ENCODE data around the gene CEP78. TPM values are rescaled to one million over a fixed set of nuclear protein-coding genes. Genes with fewer than 3 reads are reported as not detected.

CEP78 gene
- total RNA-seq, 4 donors from 2014 or later: 5.7 to 10.3 (median 9.9) TPM

DNA sequence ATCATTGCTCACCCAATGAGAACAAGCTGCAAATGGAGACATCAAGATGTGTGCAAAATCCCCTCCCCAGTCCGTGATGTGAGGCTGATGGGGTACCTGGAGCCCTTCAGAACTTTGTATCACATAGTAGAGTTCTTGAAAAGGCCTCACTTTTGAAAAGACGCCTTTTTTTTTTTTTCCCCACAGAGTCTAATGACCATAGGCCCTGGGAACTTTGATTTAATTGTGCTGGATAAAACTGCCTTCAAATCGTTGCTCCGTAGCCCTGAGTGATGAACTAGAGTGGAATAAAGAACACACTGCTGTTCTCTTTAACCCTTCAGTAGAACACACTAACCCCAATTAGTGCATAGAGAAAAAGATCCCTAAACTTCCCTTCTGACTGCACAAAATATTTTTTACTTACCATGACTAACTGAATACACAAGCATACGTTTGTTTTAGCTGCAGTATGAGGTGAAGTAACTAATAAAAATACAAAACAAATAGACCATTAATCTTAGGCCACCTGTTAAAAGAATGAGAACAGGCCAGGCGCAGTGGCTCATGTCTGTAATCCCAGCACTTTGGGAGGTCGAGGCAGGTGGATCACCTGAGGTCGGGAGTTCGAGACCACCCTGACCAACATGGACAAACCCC, 76.1 kb downstream of the CEP78 start:
- TF ChIP-seq CTCF (IDR thresholded peaks at IDR 0.05; ENCODE audit: low read depth): no peak

GRCh38 chr9:78314550-78314949, 78.7 kb downstream of the CEP78 start:
- TF ChIP-seq CTCF (IDR thresholded peaks at IDR 0.05; ENCODE audit: low read depth): no peak

- TF ChIP-seq CTCF (IDR thresholded peaks at IDR 0.05; ENCODE audit: low read depth): no peak
Measured at GRCh38 chr9:78314953-78315870, 79.3 kb downstream of the CEP78 start.

DNA sequence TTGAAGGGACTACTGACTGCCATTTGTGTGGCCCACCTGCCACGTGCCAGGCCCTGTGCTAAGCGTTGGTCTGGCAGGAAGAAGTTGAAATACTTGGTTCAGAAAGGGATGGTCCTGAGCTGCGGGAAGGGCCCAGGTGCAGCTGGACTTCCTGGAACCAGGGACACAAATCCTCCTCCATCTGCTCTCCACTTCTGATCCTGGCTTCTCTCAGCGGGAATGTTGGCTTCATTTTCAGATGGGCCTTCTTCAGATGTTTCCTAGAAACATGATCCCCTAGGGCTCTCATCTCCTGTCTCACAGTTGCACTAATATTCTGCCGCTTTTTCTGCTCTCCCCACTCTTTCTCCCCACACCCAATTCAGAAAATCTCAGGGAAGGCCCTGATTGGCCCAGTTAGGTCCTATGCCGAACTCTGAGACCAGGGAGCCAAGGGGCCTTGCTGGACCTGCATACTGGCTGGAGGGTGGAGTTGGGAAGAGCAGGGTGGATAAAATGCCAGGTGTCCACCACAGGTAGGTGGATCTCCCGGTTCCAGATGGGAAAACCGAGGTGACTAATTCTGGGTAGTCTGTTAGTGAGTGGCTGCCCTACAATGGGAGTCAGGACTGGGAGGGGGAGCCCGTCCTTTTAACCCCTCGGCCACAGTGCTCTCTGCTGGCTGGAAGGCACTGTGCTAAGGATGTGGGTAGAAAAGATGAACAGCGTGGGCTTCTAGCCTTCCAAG, 80.5 kb downstream of the CEP78 start:
- no peak for TF ChIP-seq CTCF (IDR thresholded peaks at IDR 0.05; ENCODE audit: low read depth)

DNA sequence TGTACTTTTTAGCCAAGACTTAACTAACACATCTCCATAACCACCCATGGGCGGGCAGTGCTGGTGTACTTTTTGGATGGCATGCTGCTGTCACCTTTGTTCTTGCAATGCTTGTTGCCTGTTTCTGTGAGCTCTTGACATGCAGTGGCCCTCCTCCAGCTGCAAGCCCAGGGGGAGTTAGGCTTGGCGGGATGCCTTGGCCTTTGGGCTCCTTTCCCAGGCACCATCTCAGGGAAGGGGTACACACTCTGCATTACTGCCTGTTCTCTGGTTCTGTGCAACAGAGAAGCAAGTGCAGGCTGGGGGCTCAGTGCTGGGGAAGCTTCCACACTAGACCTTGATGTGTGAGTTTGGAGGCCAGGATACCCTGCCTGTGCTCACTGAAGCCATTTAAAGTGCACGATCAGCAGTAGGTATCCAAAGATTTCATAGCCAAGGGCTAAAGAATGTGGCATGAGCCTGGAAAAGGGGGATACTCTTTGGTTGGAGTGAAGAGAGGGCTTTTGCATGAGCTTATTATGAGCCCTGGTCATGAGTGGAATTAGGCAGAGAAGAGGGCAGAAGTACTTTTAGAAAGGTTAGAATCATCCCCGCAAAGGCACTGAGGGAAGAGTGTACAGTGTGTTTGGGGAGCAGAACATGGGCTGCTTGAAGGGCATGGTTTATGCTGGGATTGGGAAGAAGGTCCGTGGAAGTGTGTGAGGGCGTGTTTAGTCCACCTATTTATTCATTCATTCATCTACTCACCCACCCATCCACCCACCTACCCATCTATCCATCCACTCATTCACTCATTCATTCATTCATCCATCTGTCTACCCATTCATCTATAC, 83.5 kb downstream of the CEP78 start:
- TF ChIP-seq CTCF (IDR thresholded peaks at IDR 0.05; ENCODE audit: low read depth): no peak

DNA sequence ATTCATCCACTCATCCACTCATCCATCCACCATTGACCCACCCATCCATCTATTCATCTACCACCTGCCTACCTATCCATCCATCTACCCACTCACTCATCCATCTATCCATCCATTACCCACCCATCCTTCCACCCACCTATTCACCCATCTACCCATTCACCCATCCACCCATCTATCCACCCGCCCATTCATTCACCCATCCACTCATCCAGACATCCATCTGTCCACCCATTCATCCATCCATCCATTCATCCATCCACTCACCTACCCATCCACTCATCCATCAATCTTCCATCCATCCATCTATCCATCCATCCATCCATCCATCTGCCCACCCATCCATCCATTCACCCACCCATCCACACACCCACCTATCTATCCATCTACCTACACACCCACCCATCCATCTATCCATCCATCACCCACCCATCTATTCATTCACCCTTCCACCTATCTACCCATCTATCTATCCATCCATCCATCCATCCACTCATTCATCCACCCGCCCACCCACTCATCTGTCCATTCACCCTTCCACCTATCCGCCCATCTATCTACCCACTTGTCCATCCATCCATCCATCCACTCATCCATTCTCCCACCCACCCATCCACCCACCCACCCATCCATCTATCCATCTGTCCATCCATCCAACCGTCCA, 84.3 kb downstream of the CEP78 start:
- no peak for TF ChIP-seq CTCF (IDR thresholded peaks at IDR 0.05; ENCODE audit: low read depth)

All from subcutaneous adipose tissue (tissue), 4 donors.